HG03571 (cell line): Measurements from ENCODE around the gene ZNF80.
A peak's percentile ranks its signal among the peaks of the same experiment; 100 is the strongest.

Experiments
- ATAC-seq: cut with Tn5 transposase; IDR thresholded peaks from one replicate; pipeline ENCODE4 v1.9.1; 2021; ENCODE audit not compliant: unreplicated experiment

The ZNF80 gene

GRCh38 chr3:114221165-114221880 lies 16.1 kb downstream of the ZNF80 start:
- no peak for ATAC-seq

DNA sequence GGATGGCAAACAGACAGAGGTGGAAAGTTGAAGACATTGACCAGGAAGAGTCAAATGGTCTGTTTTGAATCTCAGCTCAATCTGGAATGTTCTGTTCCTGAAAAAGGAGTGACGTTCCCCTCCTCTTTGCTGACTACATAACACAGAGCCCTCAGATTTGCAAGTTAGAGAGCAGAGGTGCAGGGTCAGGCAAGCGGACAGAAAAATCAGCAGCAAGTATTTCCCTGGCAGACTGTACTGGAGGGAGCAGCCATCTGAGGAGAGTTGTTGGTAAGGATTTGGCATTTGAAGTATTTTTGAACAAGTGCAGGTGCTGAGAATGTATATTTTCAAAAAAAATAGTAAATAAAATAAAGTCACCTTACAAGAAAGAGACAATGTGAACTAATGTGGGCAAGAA lies 17.6 kb downstream of the ZNF80 start:
- ATAC-seq: no peak

- no peak for ATAC-seq
These were observed 18.7 kb downstream of the ZNF80 start for GRCh38 chr3:114218578-114219185.

DNA sequence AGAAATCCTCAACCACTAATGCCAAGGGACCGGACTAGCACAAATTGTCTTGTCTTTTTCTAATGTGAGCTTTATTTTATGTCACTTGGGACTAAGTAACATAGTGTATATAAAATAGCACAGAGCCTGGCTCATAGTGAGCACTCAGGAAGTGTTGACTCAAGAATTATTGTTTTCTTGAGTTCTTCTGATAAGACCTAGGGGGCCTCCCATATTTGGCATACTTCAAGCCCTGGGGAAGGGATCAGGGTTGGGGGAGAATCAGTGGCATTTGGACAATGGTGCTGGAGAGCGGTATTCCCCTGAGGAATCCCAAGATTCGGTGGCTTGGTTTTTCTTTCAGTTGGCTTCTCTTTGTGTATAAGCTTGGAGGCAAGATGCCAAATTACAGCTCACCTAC lies 19.4 kb downstream of the ZNF80 start:
- ATAC-seq: no peak

DNA sequence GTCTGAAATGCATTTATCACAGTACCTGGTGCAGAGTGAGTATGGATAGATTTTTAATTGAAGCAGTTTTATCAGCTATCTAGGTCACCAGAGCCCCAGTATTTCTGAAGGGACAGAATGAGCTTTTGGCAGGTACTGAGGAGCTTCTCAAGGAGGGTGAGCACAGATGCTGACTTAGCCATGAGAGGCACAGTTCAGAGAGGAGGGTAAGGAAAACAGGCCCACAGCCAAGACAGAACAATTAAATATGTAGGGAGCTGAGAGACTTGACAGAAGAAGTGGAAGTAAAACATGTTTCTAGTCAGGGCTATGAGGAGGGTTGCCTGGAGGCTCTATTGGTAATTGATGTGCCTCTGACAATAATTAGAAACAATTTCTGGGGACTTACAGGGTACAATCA lies 20.1 kb downstream of the ZNF80 start:
- no peak for ATAC-seq

GRCh38 chr3:114216186-114216970 lies 21.0 kb downstream of the ZNF80 start:
- ATAC-seq: no peak

GRCh38 chr3:114214542-114215341 lies 22.6 kb downstream of the ZNF80 start:
- ATAC-seq: no peak

- peak; percentile 82 for ATAC-seq
These were observed 23.5 kb downstream of the ZNF80 start for GRCh38 chr3:114213627-114214541.

DNA sequence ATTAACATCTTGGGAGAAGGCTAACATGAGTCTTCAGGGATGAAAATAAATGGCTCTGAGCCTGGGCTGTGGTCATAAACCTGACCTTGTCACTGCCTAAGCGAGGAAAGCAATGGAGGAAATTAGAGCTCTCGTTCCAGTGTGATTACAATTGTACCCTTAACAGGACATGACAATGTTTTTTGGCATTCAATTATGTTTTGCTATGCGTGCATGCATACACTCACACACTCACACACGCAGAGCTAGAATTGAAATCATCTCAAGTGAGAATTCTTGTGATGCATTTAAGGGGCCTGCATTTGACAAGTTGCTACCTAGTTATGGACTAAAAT lies 24.1 kb downstream of the ZNF80 start:
- ATAC-seq: no peak

GRCh38 chr3:114212646-114213045 lies 24.7 kb downstream of the ZNF80 start:
- ATAC-seq: no peak

- peak; percentile 97 for ATAC-seq
These were observed 29.6 kb downstream of the ZNF80 start for GRCh38 chr3:114207768-114208167.

- no peak for ATAC-seq
These were observed 31.0 kb downstream of the ZNF80 start for GRCh38 chr3:114206342-114206741.

GRCh38 chr3:114205541-114205940 lies 31.8 kb downstream of the ZNF80 start:
- ATAC-seq: no peak

GRCh38 chr3:114194750-114195149 lies 42.6 kb downstream of the ZNF80 start:
- no peak for ATAC-seq

GRCh38 chr3:114192136-114192535 lies 45.2 kb downstream of the ZNF80 start:
- ATAC-seq: no peak

DNA sequence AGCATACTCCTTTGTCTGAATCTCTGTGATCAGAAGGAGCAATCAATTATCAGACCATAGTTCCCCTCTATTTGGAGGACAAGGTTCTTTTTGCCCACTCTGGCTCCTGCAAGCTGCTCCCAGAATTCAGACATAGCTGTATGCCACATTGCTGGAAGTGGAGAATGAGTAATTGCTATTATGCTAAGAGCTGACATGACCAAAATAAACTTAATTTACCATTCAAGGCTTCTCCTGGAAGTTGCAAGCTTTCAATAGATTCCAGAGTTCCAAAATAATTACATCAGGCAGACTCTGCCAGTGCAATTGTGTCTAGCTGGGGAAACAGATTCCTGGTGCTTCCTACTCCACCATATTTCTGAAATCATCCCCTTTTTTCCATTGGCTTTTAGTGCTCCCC lies 50.9 kb downstream of the ZNF80 start:
- ATAC-seq: no peak
